Cardiac fibroblast (primary cell): ENCODE results near the gene LDLRAD3.

ENCODE experiments used
- DNase-seq, 2 donors: peaks; one replicate each; pipeline versions ENCODE4 v3.0.0 to v3.0.0-alpha.2; 2010; ENCODE audit warnings: low read depth in 2 of 2
- H3K4me3 ChIP-seq, 2 donors: replicated peaks in 1 of 2; 1 replicate in 1 of 2; 2 replicates in 1 of 2; pipeline ENCODE4 v1.5.1; 2011; ENCODE audit warnings: low read depth in 2 of 2, low read length in 2 of 2, mild to moderate bottlenecking in 2 of 2, moderate library complexity in 1 of 2
- CTCF ChIP-seq: IDR thresholded peaks from one replicate; pipeline ENCODE4 v1.5.1; 2011; ENCODE audit warnings: low read depth, mild to moderate bottlenecking, low read length, inconsistent platforms

The LDLRAD3 gene

GRCh38 chr11:36078686-36079055, 134.8 kb downstream of the LDLRAD3 start:
- no peak for DNase-seq
- no peak overlapping the region for H3K4me3 ChIP-seq
- no peak for TF ChIP-seq CTCF

- no peak for DNase-seq
- no peak overlapping the region for H3K4me3 ChIP-seq
- TF ChIP-seq CTCF: no peak
Measured at GRCh38 chr11:36079878-36080675, 136.2 kb downstream of the LDLRAD3 start.

- no peak for DNase-seq
- no peak overlapping the region for H3K4me3 ChIP-seq
- no peak for TF ChIP-seq CTCF
Measured at GRCh38 chr11:36081274-36081945, 137.5 kb downstream of the LDLRAD3 start.

GRCh38 chr11:36086366-36086765, 142.5 kb downstream of the LDLRAD3 start:
- no peak overlapping the region for H3K4me3 ChIP-seq

GRCh38 chr11:36088266-36088972, 144.6 kb downstream of the LDLRAD3 start:
- TF ChIP-seq CTCF: no peak
- H3K4me3 ChIP-seq: no peak overlapping the region
- DNase-seq: peak; percentile 35 to 40

More at GRCh38 chr11:36086366-36086765, 142.5 kb downstream of the LDLRAD3 start:
- no peak for TF ChIP-seq CTCF
- no peak for DNase-seq

GRCh38 chr11:36089920-36090319, 146.1 kb downstream of the LDLRAD3 start:
- DNase-seq: no peak
- no peak for TF ChIP-seq CTCF
- no peak overlapping the region for H3K4me3 ChIP-seq
